ENCODE data around the gene ZCWPW1. TPM values are rescaled to one million over a fixed set of nuclear protein-coding genes. Genes with fewer than 3 reads are reported as not detected.

Gene ZCWPW1
- total and polyA plus RNA-seq, 2 of the 13 experiments (the other 11 are each of a cell fraction or from before 2014, with no cell fraction given), result 2.4 to 2.5 TPM

DNA sequence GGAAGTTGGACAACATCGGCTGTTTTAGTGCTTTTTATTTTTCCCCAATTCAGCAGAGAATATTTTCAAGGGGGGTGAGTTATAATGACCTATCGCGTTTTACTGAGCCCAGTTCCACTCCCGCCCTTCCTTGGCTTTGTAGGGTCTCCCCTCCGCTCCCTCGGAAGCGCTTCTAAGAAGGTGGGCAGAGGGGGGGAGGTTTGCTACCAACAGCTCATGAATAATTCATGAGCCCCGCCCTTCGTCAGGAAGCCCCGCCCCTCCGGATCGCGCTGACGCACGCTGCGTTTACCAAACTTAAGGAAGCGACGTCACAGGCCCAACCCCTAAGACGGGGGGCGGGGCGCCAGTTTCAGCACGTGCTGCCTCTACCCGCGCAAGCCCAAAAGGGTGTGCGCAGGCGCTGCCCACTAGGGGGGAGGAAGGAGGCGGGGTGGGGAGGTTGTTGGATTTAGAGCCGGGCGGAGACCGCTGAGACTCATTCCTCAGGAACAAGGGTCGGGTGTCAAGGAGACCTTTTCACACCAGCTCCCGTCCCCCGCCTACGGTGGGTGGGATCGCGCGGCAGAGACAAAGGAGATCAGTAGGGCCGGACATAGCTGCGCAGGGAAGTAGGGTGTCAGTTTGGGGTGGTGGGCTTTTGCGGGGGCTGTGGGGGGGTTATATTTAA, 599 bp upstream of the ZCWPW1 start (continued):
- TF ChIP-seq, protein P1, sequence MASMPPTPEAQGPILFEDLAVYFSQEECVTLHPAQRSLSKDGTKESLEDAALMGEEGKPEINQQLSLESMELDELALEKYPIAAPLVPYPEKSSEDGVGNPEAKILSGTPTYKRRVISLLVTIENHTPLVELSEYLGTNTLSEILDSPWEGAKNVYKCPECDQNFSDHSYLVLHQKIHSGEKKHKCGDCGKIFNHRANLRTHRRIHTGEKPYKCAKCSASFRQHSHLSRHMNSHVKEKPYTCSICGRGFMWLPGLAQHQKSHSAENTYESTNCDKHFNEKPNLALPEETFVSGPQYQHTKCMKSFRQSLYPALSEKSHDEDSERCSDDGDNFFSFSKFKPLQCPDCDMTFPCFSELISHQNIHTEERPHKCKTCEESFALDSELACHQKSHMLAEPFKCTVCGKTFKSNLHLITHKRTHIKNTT (CRISPR knock-in tag; IDR thresholded peaks at IDR 0.05), result 0 out of 2 replicates have a peak, but pooled peaks have one; percentile 2
- peak; percentile 53; the same call in 1 of the 2 replicates for TF ChIP-seq GATAD1 (CRISPR knock-in tag; IDR thresholded peaks at IDR 0.05)
- TF ChIP-seq BHLHE40 (IDR thresholded peaks at IDR 0.05; ENCODE audit: low read length), result peak; percentile 100
- TF ChIP-seq, protein P2, sequence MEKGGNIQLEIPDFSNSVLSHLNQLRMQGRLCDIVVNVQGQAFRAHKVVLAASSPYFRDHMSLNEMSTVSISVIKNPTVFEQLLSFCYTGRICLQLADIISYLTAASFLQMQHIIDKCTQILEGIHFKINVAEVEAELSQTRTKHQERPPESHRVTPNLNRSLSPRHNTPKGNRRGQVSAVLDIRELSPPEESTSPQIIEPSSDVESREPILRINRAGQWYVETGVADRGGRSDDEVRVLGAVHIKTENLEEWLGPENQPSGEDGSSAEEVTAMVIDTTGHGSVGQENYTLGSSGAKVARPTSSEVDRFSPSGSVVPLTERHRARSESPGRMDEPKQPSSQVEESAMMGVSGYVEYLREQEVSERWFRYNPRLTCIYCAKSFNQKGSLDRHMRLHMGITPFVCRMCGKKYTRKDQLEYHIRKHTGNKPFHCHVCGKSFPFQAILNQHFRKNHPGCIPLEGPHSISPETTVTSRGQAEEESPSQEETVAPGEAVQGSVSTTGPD (CRISPR knock-in tag; IDR thresholded peaks at IDR 0.05), result 0 out of 2 replicates have a peak, but pooled peaks have one; percentile 22
- TF ChIP-seq, protein P3, sequence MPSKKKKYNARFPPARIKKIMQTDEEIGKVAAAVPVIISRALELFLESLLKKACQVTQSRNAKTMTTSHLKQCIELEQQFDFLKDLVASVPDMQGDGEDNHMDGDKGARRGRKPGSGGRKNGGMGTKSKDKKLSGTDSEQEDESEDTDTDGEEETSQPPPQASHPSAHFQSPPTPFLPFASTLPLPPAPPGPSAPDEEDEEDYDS (CRISPR knock-in tag; IDR thresholded peaks at IDR 0.05), result peak; percentile 84
- peak; percentile 53 for TF ChIP-seq ZSCAN21 (CRISPR knock-in tag; IDR thresholded peaks at IDR 0.05; ENCODE audit: borderline replicate concordance)
- peak; percentile 47; the same call in 1 of the 2 replicates for TF ChIP-seq RFXAP (CRISPR knock-in tag; IDR thresholded peaks at IDR 0.05; ENCODE audit: borderline replicate concordance)
- peak; percentile 32; the same call in 1 of the 2 replicates for TF ChIP-seq ONECUT2 (CRISPR knock-in tag; IDR thresholded peaks at IDR 0.05)
- TF ChIP-seq BORCS8-MEF2B (CRISPR knock-in tag; IDR thresholded peaks at IDR 0.05), result peak; percentile 49; the same call in 1 of the 2 replicates
- TF ChIP-seq, protein P4, sequence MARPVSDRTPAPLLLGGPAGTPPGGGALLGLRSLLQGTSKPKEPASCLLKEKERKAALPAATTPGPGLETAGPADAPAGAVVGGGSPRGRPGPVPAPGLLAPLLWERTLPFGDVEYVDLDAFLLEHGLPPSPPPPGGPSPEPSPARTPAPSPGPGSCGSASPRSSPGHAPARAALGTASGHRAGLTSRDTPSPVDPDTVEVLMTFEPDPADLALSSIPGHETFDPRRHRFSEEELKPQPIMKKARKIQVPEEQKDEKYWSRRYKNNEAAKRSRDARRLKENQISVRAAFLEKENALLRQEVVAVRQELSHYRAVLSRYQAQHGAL (CRISPR knock-in tag; IDR thresholded peaks at IDR 0.05; ENCODE audit: not compliant biosample characterization), result peak; percentile 44
- TF ChIP-seq ZNF761 (CRISPR knock-in tag; conservative IDR thresholded peaks at IDR 0.05), result peak; percentile 42; the same call in 1 of the 2 replicates
- TF ChIP-seq, protein P5, sequence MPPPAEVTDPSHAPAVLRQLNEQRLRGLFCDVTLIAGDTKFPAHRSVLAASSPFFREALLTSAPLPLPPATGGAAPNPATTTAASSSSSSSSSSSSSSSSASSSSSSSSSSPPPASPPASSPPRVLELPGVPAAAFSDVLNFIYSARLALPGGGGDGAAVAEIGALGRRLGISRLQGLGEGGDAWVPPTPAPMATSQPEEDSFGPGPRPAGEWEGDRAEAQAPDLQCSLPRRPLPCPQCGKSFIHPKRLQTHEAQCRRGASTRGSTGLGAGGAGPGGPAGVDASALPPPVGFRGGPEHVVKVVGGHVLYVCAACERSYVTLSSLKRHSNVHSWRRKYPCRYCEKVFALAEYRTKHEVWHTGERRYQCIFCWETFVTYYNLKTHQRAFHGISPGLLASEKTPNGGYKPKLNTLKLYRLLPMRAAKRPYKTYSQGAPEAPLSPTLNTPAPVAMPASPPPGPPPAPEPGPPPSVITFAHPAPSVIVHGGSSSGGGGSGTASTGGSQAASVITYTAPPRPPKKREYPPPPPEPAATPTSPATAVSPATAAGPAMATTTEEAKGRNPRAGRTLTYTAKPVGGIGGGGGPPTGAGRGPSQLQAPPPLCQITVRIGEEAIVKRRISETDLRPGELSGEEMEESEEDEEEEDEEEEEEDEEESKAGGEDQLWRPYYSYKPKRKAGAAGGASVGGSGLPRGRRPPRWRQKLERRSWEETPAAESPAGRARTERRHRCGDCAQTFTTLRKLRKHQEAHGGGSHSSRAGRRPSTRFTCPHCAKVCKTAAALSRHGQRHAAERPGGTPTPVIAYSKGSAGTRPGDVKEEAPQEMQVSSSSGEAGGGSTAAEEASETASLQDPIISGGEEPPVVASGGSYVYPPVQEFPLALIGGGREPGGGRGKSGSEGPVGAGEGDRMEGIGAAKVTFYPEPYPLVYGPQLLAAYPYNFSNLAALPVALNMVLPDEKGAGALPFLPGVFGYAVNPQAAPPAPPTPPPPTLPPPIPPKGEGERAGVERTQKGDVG (CRISPR knock-in tag; IDR thresholded peaks at IDR 0.05; ENCODE audit: borderline replicate concordance), result 0 out of 2 replicates have a peak, but pooled peaks have one; percentile 5
- 0 out of 2 replicates have a peak, but pooled peaks have one; percentile 8 for TF ChIP-seq ZNF569 (CRISPR knock-in tag; IDR thresholded peaks at IDR 0.05; ENCODE audit: borderline replicate concordance)
- TF ChIP-seq MED8 (CRISPR knock-in tag; IDR thresholded peaks at IDR 0.05; ENCODE audit: insufficient replicate concordance), result no peak
- peak; percentile 18; the same call in 1 of the 2 replicates for TF ChIP-seq MAFF (IDR thresholded peaks at IDR 0.05; ENCODE audit: low read depth, low read length)
- no peak; the same call in none of the 2 replicates for TF ChIP-seq ZNF607 (CRISPR knock-in tag; IDR thresholded peaks at IDR 0.05; ENCODE audit: borderline replicate concordance)
- 0 out of 2 replicates have a peak, but pooled peaks have one; percentile 41 for TF ChIP-seq GTF2F1 (IDR thresholded peaks at IDR 0.05; ENCODE audit: low read length)
- TF ChIP-seq, protein P6, sequence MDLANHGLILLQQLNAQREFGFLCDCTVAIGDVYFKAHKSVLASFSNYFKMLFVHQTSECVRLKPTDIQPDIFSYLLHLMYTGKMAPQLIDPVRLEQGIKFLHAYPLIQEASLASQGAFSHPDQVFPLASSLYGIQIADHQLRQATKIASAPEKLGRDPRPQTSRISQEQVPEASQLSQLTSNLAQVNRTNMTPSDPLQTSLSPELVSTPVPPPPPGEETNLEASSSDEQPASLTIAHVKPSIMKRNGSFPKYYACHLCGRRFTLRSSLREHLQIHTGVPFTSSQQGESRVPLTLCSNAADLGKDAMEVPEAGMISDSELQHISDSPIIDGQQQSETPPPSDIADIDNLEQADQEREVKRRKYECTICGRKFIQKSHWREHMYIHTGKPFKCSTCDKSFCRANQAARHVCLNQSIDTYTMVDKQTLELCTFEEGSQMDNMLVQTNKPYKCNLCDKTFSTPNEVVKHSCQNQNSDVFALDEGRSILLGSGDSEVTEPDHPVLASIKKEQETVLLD (CRISPR knock-in tag; IDR thresholded peaks at IDR 0.05; ENCODE audit: low read depth), result peak; percentile 76
- no peak for TF ChIP-seq EP300 (IDR thresholded peaks at IDR 0.05; ENCODE audit: low read depth in 2 of 2, low read length in 2 of 2)
- peak; percentile 63; the same call in 1 of the 2 replicates for TF ChIP-seq EP300 (CRISPR knock-in tag; IDR thresholded peaks at IDR 0.05; ENCODE audit: borderline replicate concordance)

All from HepG2 (cell line).